ENCODE measurements around the gene MZF1.
"Not testable (repeated sequence)": the region's sequence is repeated elsewhere in the genome, so short reads cannot be mapped to it uniquely, and the experiment has no call there.

The MZF1 gene

GRCh38 chr19:58542641-58543372, 30.3 kb downstream of the MZF1 start:
- not testable (repeated sequence) for DNase-seq (ENCODE audit: low spot score)

- DNase-seq (ENCODE audit: low spot score), result not testable (repeated sequence)
These were observed 34.0 kb downstream of the MZF1 start for GRCh38 chr19:58539169-58539559.

- no peak for DNase-seq (ENCODE audit: low spot score)
These were observed 34.6 kb downstream of the MZF1 start for GRCh38 chr19:58538257-58539168.

GRCh38 chr19:58536852-58537798, 36.0 kb downstream of the MZF1 start:
- no peak for DNase-seq (ENCODE audit: low spot score)

- no peak for DNase-seq (ENCODE audit: low spot score)
These were observed 37.3 kb downstream of the MZF1 start for GRCh38 chr19:58535857-58536256.

- no peak for DNase-seq (ENCODE audit: low spot score)
These were observed 41.9 kb downstream of the MZF1 start for GRCh38 chr19:58531034-58531840.

- DNase-seq (ENCODE audit: low spot score), result no peak
These were observed 43.7 kb downstream of the MZF1 start for GRCh38 chr19:58529405-58529804.

- no peak for DNase-seq (ENCODE audit: low spot score)
These were observed 50.4 kb downstream of the MZF1 start for GRCh38 chr19:58522709-58523108.

- no peak for DNase-seq (ENCODE audit: low spot score)
These were observed 51.5 kb downstream of the MZF1 start for GRCh38 chr19:58521651-58522050.

GRCh38 chr19:58520257-58520599, 52.9 kb downstream of the MZF1 start:
- no peak for DNase-seq (ENCODE audit: low spot score)

GRCh38 chr19:58519355-58520256, 53.5 kb downstream of the MZF1 start, which contains the start of gene ZBTB45:
ZBTB45 (minus strand) TSS chr19:58519810; CDS start chr19:58517673, 2,137 bp downstream.
- peak; percentile 98 for DNase-seq (ENCODE audit: low spot score)

GRCh38 chr19:58519087-58519354, 54.1 kb downstream of the MZF1 start:
- DNase-seq (ENCODE audit: low spot score), result peak; percentile 84

- peak; percentile 45 for DNase-seq (ENCODE audit: low spot score)
These were observed 54.7 kb downstream of the MZF1 start for GRCh38 chr19:58518256-58519086.

- DNase-seq (ENCODE audit: low spot score), result no peak
These were observed 55.9 kb downstream of the MZF1 start for GRCh38 chr19:58516964-58517833.

GRCh38 chr19:58516246-58516836, 56.8 kb downstream of the MZF1 start:
- no peak for DNase-seq (ENCODE audit: low spot score)

- DNase-seq (ENCODE audit: low spot score), result no peak
These were observed 57.9 kb downstream of the MZF1 start for GRCh38 chr19:58515259-58515658.

- DNase-seq (ENCODE audit: low spot score), result no peak
These were observed 58.5 kb downstream of the MZF1 start for GRCh38 chr19:58514564-58515022.

Data from RKO (cell line).